NCI-H524 (cell line): ENCODE measurements around the gene SYNE2.
"Not testable (repeated sequence)": the region's sequence is repeated elsewhere in the genome, so short reads cannot be mapped to it uniquely, and the experiment has no call there.

ENCODE experiments used
- DNase-seq, 2 experiments: peaks; one replicate each; lab custom pipeline; 2025; lab: John Stamatoyannopoulos, UW

The SYNE2 gene

GRCh38 chr14:63869940-63870752 is 17.3 kb downstream of the SYNE2 start:
- not testable (repeated sequence) for DNase-seq

- not testable (repeated sequence) for DNase-seq
Measured at GRCh38 chr14:63870753-63871037, 17.9 kb downstream of the SYNE2 start.

- DNase-seq, result no peak
Measured at GRCh38 chr14:63874223-63874622, 21.4 kb downstream of the SYNE2 start.

GRCh38 chr14:63875311-63875710 is 22.5 kb downstream of the SYNE2 start:
- no peak for DNase-seq

GRCh38 chr14:63877550-63877939 is 24.7 kb downstream of the SYNE2 start:
- no peak for DNase-seq

GRCh38 chr14:63878052-63878451 is 25.2 kb downstream of the SYNE2 start:
- DNase-seq, result no peak

- no peak for DNase-seq
Measured at GRCh38 chr14:63878792-63879191, 26.0 kb downstream of the SYNE2 start.

- no peak for DNase-seq
Measured at GRCh38 chr14:63881926-63882325, 29.1 kb downstream of the SYNE2 start.

DNA sequence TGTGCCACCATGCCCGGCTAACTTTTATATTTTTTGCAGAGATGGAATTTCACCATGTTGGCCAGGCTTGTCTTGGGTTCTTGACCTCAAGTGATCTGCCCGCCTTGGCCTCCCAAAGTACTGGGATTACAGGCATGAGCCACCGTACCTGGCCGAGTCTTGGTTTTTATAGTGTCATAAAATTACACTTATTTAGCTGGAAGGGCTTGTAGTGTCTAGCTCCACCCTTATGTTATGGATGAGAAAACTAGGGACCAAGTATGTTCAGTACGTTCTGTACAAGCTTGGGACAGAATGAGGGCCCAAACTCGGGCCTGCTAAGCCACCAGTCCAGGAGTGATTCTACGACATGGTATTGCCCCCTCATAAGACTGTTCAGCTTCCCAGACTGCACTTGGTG is 35.1 kb downstream of the SYNE2 start:
- DNase-seq, result no peak

GRCh38 chr14:63890553-63890952 is 37.7 kb downstream of the SYNE2 start:
- DNase-seq, result no peak

DNA sequence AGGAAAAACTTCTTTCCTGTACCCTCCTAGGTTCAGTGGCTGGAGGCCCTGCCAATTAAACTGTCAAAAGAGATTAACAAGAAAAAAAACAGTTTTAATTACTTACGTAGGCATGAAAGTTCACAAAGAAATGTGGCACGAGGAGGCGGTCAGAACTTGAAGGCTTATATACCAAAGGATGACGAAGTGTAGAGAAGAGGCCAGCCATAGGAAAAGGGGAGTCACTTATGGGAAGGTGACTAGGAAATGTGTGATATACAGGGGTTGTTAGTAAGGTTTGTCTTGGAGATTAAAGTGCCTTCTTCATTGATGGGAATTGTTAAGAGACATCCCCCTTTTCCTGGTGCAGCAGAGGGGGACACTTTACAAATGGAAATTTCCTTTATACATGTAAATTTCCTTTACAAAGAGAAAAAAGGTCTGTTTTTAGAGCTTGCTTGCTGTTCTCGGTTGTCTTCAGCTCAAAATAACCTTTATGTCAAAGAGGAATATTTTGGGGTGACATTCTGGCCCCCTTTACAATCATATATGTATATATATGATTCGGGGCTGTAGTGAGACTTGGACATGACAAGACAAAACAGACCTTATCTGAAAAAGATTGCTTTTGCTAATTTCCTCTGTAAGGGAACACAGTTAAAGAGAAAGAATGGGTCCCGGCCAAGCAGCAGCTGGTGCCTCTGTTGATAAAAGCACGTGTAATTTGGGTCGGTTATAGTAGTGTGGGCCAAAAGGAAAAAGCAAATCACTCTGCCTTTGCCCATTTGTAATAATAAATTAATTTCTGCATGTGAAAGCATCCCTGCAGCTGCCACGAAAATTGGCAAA is 38.6 kb downstream of the SYNE2 start:
- no peak for DNase-seq

GRCh38 chr14:63892265-63892664 is 39.5 kb downstream of the SYNE2 start:
- DNase-seq, result no peak

DNA sequence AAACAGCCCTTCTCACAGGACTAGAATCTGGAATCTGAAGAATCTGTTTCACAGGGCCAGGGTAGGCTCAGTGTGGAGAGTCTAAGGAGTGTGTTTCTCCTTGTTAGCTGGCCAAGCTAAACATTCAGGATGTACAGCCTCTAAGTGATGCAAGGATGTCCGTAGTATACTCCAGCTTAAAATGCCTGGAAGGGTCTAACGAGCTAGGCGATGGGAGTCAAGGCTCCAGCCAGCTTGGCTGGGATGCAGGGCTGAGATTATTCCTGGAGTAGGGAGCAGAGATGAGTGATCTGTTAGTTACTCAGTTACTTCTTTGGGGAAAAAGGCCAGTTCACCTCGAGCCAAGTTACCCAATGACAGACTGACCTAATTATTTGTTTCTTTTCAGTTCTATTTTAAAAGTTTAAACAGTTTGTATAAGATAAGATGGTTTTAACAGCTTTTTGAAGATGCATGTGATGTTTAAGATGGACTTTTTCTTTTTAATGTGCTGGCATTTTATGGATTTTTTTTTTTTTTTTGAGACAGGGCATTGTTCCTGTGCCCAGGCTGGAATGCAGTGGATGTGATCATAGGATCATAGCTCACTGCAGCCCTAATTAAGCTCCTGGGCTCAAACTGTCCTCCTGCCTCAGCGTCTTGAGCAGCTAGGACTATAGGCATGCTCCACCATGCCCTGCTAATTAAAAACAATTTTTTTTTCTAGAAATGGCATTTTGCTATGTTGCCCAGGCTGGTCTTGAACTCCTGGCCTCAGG is 41.1 kb downstream of the SYNE2 start:
- no peak for DNase-seq

GRCh38 chr14:63895510-63895909 is 42.7 kb downstream of the SYNE2 start:
- DNase-seq, result no peak

GRCh38 chr14:63896278-63896720 is 43.5 kb downstream of the SYNE2 start:
- no peak for DNase-seq

DNA sequence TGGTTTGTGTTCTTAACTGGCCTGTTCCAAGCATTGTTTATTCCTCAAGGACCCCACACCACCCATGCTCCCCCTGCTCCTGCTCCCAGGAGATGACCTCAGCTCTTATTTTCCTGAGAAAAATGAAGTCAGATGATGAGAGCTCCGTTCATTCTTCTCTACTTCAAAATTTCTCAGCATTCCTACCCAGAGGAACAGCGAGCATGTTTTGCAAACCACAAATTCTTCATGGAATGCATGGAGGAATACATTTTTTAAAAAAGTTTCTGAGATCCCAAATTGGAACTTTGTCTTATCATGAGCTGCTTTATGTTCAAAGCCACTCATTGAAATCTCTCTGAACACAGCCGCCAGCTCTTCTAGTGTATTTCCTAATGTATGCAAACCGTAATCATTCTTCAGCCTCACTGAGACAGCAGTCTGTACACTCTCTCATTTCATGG is 44.9 kb downstream of the SYNE2 start:
- no peak for DNase-seq

- DNase-seq, result no peak
Measured at GRCh38 chr14:63899953-63900352, 47.1 kb downstream of the SYNE2 start.

DNA sequence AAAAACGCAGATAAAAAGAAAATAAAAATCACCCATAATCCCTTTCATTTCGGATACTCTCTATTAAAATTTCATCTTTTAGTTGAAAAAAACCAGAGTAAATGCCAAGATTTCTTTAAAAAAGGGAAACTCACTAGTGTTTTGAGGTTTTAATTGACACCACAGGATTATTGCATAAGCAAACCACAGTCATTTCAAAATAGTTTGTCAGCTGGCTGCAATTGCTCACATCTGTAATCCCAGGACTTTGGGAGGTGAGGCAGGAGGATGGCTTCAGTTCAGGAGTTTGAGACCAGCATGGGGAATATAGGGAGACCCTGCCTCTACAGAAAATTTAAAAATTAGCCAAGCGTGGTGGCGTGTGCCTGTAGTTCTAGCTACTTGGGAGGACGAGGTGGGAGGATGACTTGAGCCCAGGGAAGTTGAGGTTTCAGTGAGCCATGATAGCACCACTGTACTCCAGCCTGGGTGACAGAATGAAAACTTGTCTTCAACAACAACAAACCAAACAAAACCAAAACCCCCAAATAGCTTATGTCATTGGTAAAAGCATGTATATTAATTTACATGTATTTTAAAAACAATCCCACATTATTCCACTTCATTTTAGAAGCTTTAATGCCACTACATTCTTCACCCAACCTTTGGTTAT is 48.8 kb downstream of the SYNE2 start:
- DNase-seq, result no peak

DNA sequence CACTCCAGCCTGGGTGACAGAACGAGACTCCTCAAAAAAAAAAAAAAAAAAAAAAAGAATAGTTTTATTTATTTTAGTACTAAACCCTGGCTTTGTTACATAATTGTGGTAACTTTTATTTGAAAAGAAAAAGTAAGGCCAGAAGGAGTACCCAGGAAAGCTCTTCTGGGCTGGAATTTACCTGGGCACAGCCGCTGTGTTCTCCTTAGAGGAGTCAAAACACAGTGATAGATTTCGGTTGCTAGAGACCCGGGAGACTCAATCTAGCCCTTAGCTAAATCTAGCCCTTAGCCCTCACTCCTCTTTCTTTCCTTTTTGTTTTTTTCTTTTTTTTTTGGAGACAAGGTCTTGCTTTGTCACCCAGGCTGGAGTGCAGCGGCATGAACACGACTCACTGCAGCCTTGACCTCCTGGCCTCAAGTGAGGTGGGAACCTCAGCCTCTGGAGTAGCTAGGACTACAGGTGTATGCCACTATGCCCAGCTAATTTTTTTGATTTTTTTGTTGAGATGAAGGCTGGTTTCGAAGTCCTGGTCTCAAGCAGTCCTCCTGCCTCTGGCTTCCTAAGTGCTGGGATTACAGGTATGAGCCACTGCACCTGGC is 49.7 kb downstream of the SYNE2 start:
- no peak for DNase-seq

DNA sequence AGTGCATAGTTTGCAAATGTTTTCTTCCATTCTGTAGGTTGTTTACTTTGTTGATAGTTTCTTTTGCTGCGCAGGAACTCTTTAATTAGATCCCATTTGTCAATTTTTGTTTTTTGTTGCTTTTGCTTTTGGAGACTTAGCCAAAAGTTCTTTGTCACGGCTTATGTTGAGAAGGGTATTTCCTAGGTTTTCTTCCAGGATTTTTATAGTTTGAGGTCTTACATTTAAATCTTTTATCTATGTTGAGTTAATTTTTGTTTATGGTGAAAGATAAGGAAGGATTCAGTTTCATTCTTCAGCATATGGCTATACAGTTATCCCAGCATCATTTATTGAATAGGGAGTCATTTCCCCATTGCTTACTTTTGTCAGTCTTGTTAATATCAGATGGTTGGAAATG is 51.9 kb downstream of the SYNE2 start:
- no peak for DNase-seq

- DNase-seq, result no peak
Measured at GRCh38 chr14:63905370-63905769, 52.6 kb downstream of the SYNE2 start.
